PC-9 (cell line): ENCODE measurements around the gene TSHB. TPM values are rescaled to one million over a fixed set of nuclear protein-coding genes. Genes with fewer than 3 reads are reported as not detected.
A peak's percentile ranks its signal among the peaks of the same experiment; 100 is the strongest.

ENCODE experiments used
- BruUV-seq: library from RNA; stranded (reverse); fragments of 400-500 nt; replicated peaks from 2 replicates; lab custom pipeline; 2021; lab: Mats Ljungman, UMichigan
- CTCF ChIA-PET: fragments of 300-600 bp; sonication (Branson Sonifier 250); formaldehyde crosslinking; loops from one replicate; lab custom pipeline; 2022; ENCODE audit warnings: antibody characterized with exemption; lab: Charles Lee
- POLR2A ChIA-PET: fragments of 300-600 bp; sonication (Branson Sonifier 250); formaldehyde crosslinking; loops from one replicate; lab custom pipeline; 2022; ENCODE audit warnings: antibody characterized with exemption; ENCODE audit not compliant: unreplicated experiment; lab: Charles Lee
- DNase-seq, 2 experiments: peaks; one replicate each; pipeline versions ENCODE4 v3.0.0 to v3.0.0-alpha.2; 2015 to 2022; ENCODE audit warnings: mixed read lengths in 1 of 2
- H2AFZ ChIP-seq: fragments of 200-600 bp; sonication (generic); 2 replicates; pipeline ENCODE4 v1.8.1; 2017; ENCODE audit warnings: antibody characterized with exemption
- H3F3A ChIP-seq: fragments of 200-600 bp; sonication (generic); 2 replicates; pipeline ENCODE4 v1.8.1; 2017; ENCODE audit warnings: antibody characterized with exemption, mild to moderate bottlenecking, low read depth; ENCODE audit not compliant: insufficient read depth
- H3K27ac ChIP-seq: fragments of 200-600 bp; sonication (generic); 2 replicates; pipeline ENCODE4 v1.6.1; 2016; ENCODE audit warnings: mixed run types
- H3K27me3 ChIP-seq: fragments of 200-600 bp; sonication (generic); 2 replicates; pipeline ENCODE4 v1.6.1; 2016; ENCODE audit warnings: low read depth, mixed run types; ENCODE audit not compliant: insufficient read depth
- H3K36me3 ChIP-seq: fragments of 200-600 bp; sonication (generic); 2 replicates; pipeline ENCODE4 v1.6.1; 2016; ENCODE audit warnings: low read depth, mixed run types
- H3K4me1 ChIP-seq: fragments of 200-600 bp; sonication (generic); replicated peaks from 2 replicates; pipeline ENCODE4 v1.6.1; 2016; ENCODE audit warnings: mixed run types; ENCODE audit not compliant: insufficient read depth
- H3K4me2 ChIP-seq: fragments of 200-600 bp; sonication (generic); 2 replicates; pipeline ENCODE4 v1.6.1; 2017; ENCODE audit warnings: mixed run types
- H3K4me3 ChIP-seq: fragments of 200-600 bp; sonication (generic); 2 replicates; pipeline ENCODE4 v1.6.1; 2016; ENCODE audit warnings: mixed run types
- H3K79me2 ChIP-seq: fragments of 200-600 bp; sonication (generic); 2 replicates; pipeline ENCODE4 v1.6.1; 2017; ENCODE audit warnings: low read depth, mixed run types
- H3K9me2 ChIP-seq: fragments of 200-600 bp; sonication (generic); 2 replicates; pipeline ENCODE4 v1.8.1; 2017; ENCODE audit warnings: mild to moderate bottlenecking; ENCODE audit not compliant: insufficient read depth
- H3K9me3 ChIP-seq: fragments of 200-600 bp; sonication (generic); 2 replicates; pipeline ENCODE4 v1.8.1; 2016; ENCODE audit warnings: low read depth; ENCODE audit not compliant: insufficient read depth
- H4K20me1 ChIP-seq: fragments of 200-600 bp; sonication (generic); 2 replicates; pipeline ENCODE4 v1.8.1; 2017; ENCODE audit not compliant: insufficient read depth
- CTCF ChIP-seq: fragments of 200-600 bp; sonication (generic); conservative IDR thresholded peaks from 2 replicates; pipeline ENCODE4 v1.6.1; 2017; ENCODE audit warnings: mixed run types, antibody characterized with exemption, mild to moderate bottlenecking, moderate library complexity
- EZH2 ChIP-seq: fragments of 200-600 bp; sonication (generic); IDR thresholded peaks from 2 replicates; pipeline ENCODE4 v1.8.0; 2017; ENCODE audit warnings: antibody characterized with exemption, low read depth
- intact Hi-C: fragments of 100-400 bp; cut with micrococcal nuclease; formaldehyde crosslinking; loops from one replicate; pipeline ENCODE4 v1.10.0; 2022; ENCODE audit not compliant: unreplicated experiment
- total RNA-seq: library from RNA; stranded (reverse); gene quantifications from 2 replicates; pipeline ENCODE4 v1.2.3, GENCODE V29; 2021

The TSHB gene
- total RNA-seq, 1 experiment from 2014 or later, result not detected

- Histone ChIP-seq H3K27me3 (no peaks in the 10 kb centered on the region), H3K4me3 (no peak overlapping the region), H2AFZ (no peak overlapping the region), H3K4me1 (peaks cover 17% of the 10 kb centered on the region), H3K27ac (no peak overlapping the region), H4K20me1 (no peaks in the 10 kb centered on the region), H3K79me2 (no peaks in the 10 kb centered on the region), H3K4me2 (no peak overlapping the region), H3K9me2 (no peaks in the 10 kb centered on the region), H3K9me3 (no peaks in the 10 kb centered on the region), H3F3A (peaks cover 8% of the 10 kb centered on the region; the same call in 1 of the 2 replicates), H3K36me3 (0 out of 2 replicates have a peak, but pooled peaks cover 5% of the 10 kb centered on the region)
- TF ChIP-seq CTCF (no peak), EZH2 (no peak)
- ChIA-PET CTCF (interaction anchor here (0.7 kb wide), 1 partner anchor 21 kb away, joined by 6 read pairs; no protein-coding TSS in a partner anchor), POLR2A (no interaction called here)
- intact Hi-C loops, result no loop called here
- peak in 1 of 2 experiments; percentile 33 for DNase-seq
- BruUV-seq, result no TSS peak
These were observed 41.5 kb downstream of the TSHB start for GRCh38 chr1:115071012-115071664.

DNA sequence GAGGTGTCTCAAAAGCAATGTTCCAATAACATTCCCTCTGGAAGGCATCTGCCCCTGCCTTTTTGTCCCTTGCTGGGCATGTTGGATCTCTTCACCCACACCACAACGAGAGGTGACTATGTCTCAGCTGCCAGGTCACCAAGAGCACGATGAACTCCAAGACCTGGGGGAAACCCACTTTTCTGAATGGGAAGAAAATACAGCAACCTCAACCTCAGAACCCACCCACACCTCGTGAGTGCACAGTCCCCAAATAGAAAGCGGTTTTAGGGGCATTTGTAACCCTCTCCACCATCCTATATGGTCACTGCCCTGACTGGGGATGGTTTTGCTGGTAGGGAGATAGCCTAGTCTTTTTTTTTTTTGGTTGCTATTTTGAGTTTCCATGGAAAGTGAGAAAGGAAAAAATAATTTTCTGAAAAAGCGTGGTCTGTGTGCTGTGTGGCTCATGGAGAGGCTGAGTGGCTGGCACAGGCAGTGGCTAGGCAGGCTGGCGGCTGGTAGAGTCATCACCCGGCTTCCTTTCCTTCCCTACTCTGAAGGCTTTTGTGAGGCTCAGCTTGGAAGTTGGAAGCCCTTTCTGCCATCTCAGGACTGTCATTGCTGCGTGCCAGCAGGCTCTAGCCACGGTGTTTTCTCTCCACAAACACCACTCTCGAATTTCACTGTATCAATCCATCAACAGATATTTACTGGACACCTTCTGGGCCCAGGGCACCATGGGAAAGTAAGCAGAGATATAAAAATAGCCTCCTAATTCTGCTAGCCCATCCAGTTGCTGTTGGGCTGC, 43.9 kb downstream of the TSHB start:
- H3K4me3 ChIP-seq, result no peak overlapping the region
- no peaks in the 10 kb centered on the region for H4K20me1 ChIP-seq
- ChIA-PET POLR2A (no interaction called here), CTCF (no interaction called here)
- no peak for TF ChIP-seq EZH2
- no peak for TF ChIP-seq CTCF
- H3K36me3 ChIP-seq, result 0 out of 2 replicates have a peak, but pooled peaks cover 5% of the 10 kb centered on the region
- H3K79me2 ChIP-seq, result no peaks in the 10 kb centered on the region
- no peaks in the 10 kb centered on the region for H3K9me2 ChIP-seq
- peak in 1 of 2 experiments; percentile 33 for DNase-seq
- no peak overlapping the region for H3K4me2 ChIP-seq
- intact Hi-C loops, result no loop called here
- H3K9me3 ChIP-seq, result no peaks in the 10 kb centered on the region
- H3K4me1 ChIP-seq, result peaks cover 23% of the 10 kb centered on the region
- peaks cover 8% of the 10 kb centered on the region; the same call in 1 of the 2 replicates for H3F3A ChIP-seq
- H3K27me3 ChIP-seq, result no peaks in the 10 kb centered on the region
- BruUV-seq, result no TSS peak
- no peak overlapping the region for H2AFZ ChIP-seq
- H3K27ac ChIP-seq, result no peak overlapping the region

- ChIA-PET POLR2A (no interaction called here), CTCF (no interaction called here)
- Histone ChIP-seq H3K27me3 (no peaks in the 10 kb centered on the region), H3K4me3 (no peak overlapping the region), H3K4me2 (no peak overlapping the region), H3K9me3 (no peaks in the 10 kb centered on the region), H3K27ac (no peak overlapping the region), H3K4me1 (peaks cover 13% of the 10 kb centered on the region), H4K20me1 (no peaks in the 10 kb centered on the region), H2AFZ (no peak overlapping the region), H3F3A (peaks cover 3% of the 10 kb centered on the region; the same call in 1 of the 2 replicates), H3K9me2 (no peaks in the 10 kb centered on the region), H3K36me3 (no peaks in the 10 kb centered on the region), H3K79me2 (no peaks in the 10 kb centered on the region)
- TF ChIP-seq EZH2, result no peak
- no peak for TF ChIP-seq CTCF
- intact Hi-C loops, result no loop called here
- no TSS peak for BruUV-seq
- DNase-seq, result peak in 1 of 2 experiments; percentile 24
These were observed 45.4 kb downstream of the TSHB start for GRCh38 chr1:115074839-115075534.
